ENCODE results near the gene ATXN10. TPM values are rescaled to one million over a fixed set of nuclear protein-coding genes. Genes with fewer than 3 reads are reported as not detected.

The ATXN10 gene
- polyA plus RNA-seq, 2 donors = 23.1 to 82.7 TPM

GRCh38 chr22:45760682-45761081, 89.0 kb downstream of the ATXN10 start:
- H3K36me3 ChIP-seq (ENCODE audit: control insufficient read depth in 2 of 2, insufficient read depth in 2 of 2, low read length in 1 of 2) = peaks cover 0 to 7% of the 10 kb centered on the region in 2 donors
- 95 to 98% methylated on average over 2 of the region's 2 CpGs for WGBS, 2 donors
- no peaks in the 10 kb centered on the region for H3K27me3 ChIP-seq (ENCODE audit: control insufficient read depth in 1 of 2, insufficient read depth in 2 of 2, low read length in 2 of 2)
- no peak overlapping the region for H3K27ac ChIP-seq (ENCODE audit: low read depth in 2 of 2, low read length in 1 of 2)
- no peaks in the 10 kb centered on the region for H3K9me3 ChIP-seq (ENCODE audit: control insufficient read depth in 2 of 2, insufficient read depth in 1 of 2, low read depth in 1 of 2, low read length in 1 of 2)
- no peak overlapping the region for H3K4me3 ChIP-seq (ENCODE audit: low read depth in 1 of 2, low read length in 2 of 2)
- peaks cover 0 to 3% of the 10 kb centered on the region in 2 donors for H3K4me1 ChIP-seq (ENCODE audit: control insufficient read depth in 2 of 2, insufficient read depth in 2 of 2, low read length in 1 of 2)

DNA sequence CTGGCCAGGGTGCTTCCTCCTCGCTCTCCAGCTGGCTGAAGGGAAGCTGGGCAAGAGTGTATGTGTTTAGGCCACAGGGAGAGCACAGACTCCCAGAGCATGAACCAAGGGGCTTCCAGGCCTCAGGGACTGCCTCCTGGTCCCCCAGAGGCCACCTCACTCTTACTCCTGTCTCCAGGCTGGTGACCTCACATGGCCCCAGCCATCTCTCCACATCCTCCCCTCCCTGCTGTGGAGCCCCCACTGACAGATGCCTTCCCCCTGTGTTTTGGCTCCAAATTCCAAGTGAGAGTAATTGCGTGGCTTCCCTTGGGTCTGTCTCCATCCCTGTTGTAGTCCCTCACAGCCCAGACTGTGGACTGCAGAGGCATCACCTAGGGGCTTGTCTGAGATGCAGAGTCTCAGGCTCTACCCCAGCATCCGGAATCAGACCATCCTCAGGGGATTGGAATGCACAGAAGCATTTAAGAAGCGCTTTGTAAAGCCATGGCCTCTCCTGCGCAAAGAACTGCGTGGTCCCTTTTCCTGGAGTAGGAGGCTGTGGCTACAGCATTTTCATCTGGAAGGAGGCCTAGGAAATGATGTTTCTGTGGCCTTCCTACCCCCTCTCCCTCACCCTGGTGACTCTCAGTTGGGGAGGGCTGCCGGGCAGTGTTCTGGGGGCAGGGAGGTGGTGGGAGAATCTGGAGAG, 91.1 kb downstream of the ATXN10 start:
- whole genome bisulfite sequencing, 2 donors = 92 to 97% methylated on average over 7 of the region's 7 CpGs
- Histone ChIP-seq H3K27me3 (ENCODE audit: control insufficient read depth in 1 of 2, insufficient read depth in 2 of 2, low read length in 2 of 2) (no peaks in the 10 kb centered on the region), H3K4me3 (ENCODE audit: low read depth in 1 of 2, low read length in 2 of 2) (no peak overlapping the region), H3K36me3 (ENCODE audit: control insufficient read depth in 2 of 2, insufficient read depth in 2 of 2, low read length in 1 of 2) (peaks cover 0 to 7% of the 10 kb centered on the region in 2 donors), H3K27ac (ENCODE audit: low read depth in 2 of 2, low read length in 1 of 2) (no peak overlapping the region), H3K9me3 (ENCODE audit: control insufficient read depth in 2 of 2, insufficient read depth in 1 of 2, low read depth in 1 of 2, low read length in 1 of 2) (no peaks in the 10 kb centered on the region), H3K4me1 (ENCODE audit: control insufficient read depth in 2 of 2, insufficient read depth in 2 of 2, low read length in 1 of 2) (peaks cover 0 to 3% of the 10 kb centered on the region in 2 donors)

DNA sequence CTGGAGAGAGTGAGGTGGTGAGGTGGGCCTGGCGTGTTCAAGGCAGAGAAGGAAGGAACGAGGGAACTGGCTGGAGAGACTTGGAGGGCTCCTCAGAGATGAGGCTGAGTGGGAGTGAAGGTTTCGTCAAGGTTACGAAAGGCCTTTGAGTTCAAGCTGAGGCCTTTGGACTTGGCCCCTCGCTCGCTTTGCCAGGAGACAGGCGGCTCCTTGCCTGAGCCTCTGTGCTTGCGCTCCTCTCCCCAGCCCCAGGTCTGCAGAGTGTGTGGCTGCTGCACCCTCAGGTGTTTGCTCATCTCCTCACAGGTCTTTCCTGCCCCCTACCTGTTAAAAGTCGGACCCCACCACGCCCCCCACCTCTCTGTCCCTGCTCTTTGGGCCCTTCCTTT, 91.6 kb downstream of the ATXN10 start:
- Histone ChIP-seq H3K4me1 (ENCODE audit: control insufficient read depth in 2 of 2, insufficient read depth in 2 of 2, low read length in 1 of 2) (no peaks in the 10 kb centered on the region), H3K9me3 (ENCODE audit: control insufficient read depth in 2 of 2, insufficient read depth in 1 of 2, low read depth in 1 of 2, low read length in 1 of 2) (no peaks in the 10 kb centered on the region), H3K4me3 (ENCODE audit: low read depth in 1 of 2, low read length in 2 of 2) (no peak overlapping the region), H3K36me3 (ENCODE audit: control insufficient read depth in 2 of 2, insufficient read depth in 2 of 2, low read length in 1 of 2) (peaks cover 0 to 7% of the 10 kb centered on the region in 2 donors), H3K27me3 (ENCODE audit: control insufficient read depth in 1 of 2, insufficient read depth in 2 of 2, low read length in 2 of 2) (no peaks in the 10 kb centered on the region), H3K27ac (ENCODE audit: low read depth in 2 of 2, low read length in 1 of 2) (no peak overlapping the region)
- 89 to 93% methylated on average over 10 of the region's 10 CpGs for WGBS, 2 donors

GRCh38 chr22:45768490-45768889, 96.9 kb downstream of the ATXN10 start:
- 81 to 83% methylated on average over 3 of the region's 3 CpGs for WGBS, 2 donors
- H3K27me3 ChIP-seq (ENCODE audit: control insufficient read depth in 1 of 2, insufficient read depth in 2 of 2, low read length in 2 of 2) = no peaks in the 10 kb centered on the region
- H3K36me3 ChIP-seq (ENCODE audit: control insufficient read depth in 2 of 2, insufficient read depth in 2 of 2, low read length in 1 of 2) = peaks cover 0 to 7% of the 10 kb centered on the region in 2 donors
- H3K4me3 ChIP-seq (ENCODE audit: low read depth in 1 of 2, low read length in 2 of 2) = no peak overlapping the region
- no peak overlapping the region for H3K27ac ChIP-seq (ENCODE audit: low read depth in 2 of 2, low read length in 1 of 2)
- no peaks in the 10 kb centered on the region for H3K4me1 ChIP-seq (ENCODE audit: control insufficient read depth in 2 of 2, insufficient read depth in 2 of 2, low read length in 1 of 2)
- H3K9me3 ChIP-seq (ENCODE audit: control insufficient read depth in 2 of 2, insufficient read depth in 1 of 2, low read depth in 1 of 2, low read length in 1 of 2) = no peaks in the 10 kb centered on the region

- WGBS, 2 donors = 76 to 81% methylated on average over 3 of the region's 3 CpGs
- no peak overlapping the region for H3K4me3 ChIP-seq (ENCODE audit: low read depth in 1 of 2, low read length in 2 of 2)
- H3K36me3 ChIP-seq (ENCODE audit: control insufficient read depth in 2 of 2, insufficient read depth in 2 of 2, low read length in 1 of 2) = peaks cover 0 to 6% of the 10 kb centered on the region in 2 donors
- no peak overlapping the region for H3K27ac ChIP-seq (ENCODE audit: low read depth in 2 of 2, low read length in 1 of 2)
- H3K9me3 ChIP-seq (ENCODE audit: control insufficient read depth in 2 of 2, insufficient read depth in 1 of 2, low read depth in 1 of 2, low read length in 1 of 2) = no peaks in the 10 kb centered on the region
- H3K4me1 ChIP-seq (ENCODE audit: control insufficient read depth in 2 of 2, insufficient read depth in 2 of 2, low read length in 1 of 2) = no peaks in the 10 kb centered on the region
- H3K27me3 ChIP-seq (ENCODE audit: control insufficient read depth in 1 of 2, insufficient read depth in 2 of 2, low read length in 2 of 2) = no peaks in the 10 kb centered on the region
Measured at GRCh38 chr22:45769569-45770210, 98.1 kb downstream of the ATXN10 start.

DNA sequence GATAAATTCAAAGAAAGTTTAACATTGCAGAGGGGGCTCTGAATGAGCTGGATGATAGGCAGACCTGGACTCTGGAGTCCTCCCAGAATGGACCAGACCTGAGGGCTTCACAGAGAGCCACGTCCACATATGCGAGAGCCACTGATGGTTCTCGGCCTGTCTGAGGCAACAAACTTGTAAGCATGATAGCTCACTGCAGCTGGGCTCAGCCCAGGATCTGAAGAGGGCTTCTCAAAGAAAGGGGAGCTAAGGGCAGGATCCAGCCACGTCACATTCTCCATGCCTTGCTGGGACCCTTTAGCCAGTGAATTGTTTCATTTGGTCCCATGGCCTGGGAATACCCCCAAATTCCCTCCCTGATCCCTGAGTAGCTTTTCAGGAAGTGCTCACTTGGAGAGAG, 98.9 kb downstream of the ATXN10 start:
- Histone ChIP-seq H3K27me3 (ENCODE audit: control insufficient read depth in 1 of 2, insufficient read depth in 2 of 2, low read length in 2 of 2) (no peaks in the 10 kb centered on the region), H3K27ac (ENCODE audit: low read depth in 2 of 2, low read length in 1 of 2) (no peak overlapping the region), H3K4me1 (ENCODE audit: control insufficient read depth in 2 of 2, insufficient read depth in 2 of 2, low read length in 1 of 2) (no peaks in the 10 kb centered on the region), H3K9me3 (ENCODE audit: control insufficient read depth in 2 of 2, insufficient read depth in 1 of 2, low read depth in 1 of 2, low read length in 1 of 2) (no peaks in the 10 kb centered on the region), H3K36me3 (ENCODE audit: control insufficient read depth in 2 of 2, insufficient read depth in 2 of 2, low read length in 1 of 2) (peaks cover 0 to 6% of the 10 kb centered on the region in 2 donors), H3K4me3 (ENCODE audit: low read depth in 1 of 2, low read length in 2 of 2) (no peak overlapping the region)
- WGBS, 2 donors = 74 to 80% methylated on average over 4 of the region's 4 CpGs

GRCh38 chr22:45771057-45771456, 99.4 kb downstream of the ATXN10 start:
- Histone ChIP-seq H3K27ac (ENCODE audit: low read depth in 2 of 2, low read length in 1 of 2) (no peak overlapping the region), H3K4me1 (ENCODE audit: control insufficient read depth in 2 of 2, insufficient read depth in 2 of 2, low read length in 1 of 2) (no peaks in the 10 kb centered on the region), H3K27me3 (ENCODE audit: control insufficient read depth in 1 of 2, insufficient read depth in 2 of 2, low read length in 2 of 2) (no peaks in the 10 kb centered on the region), H3K4me3 (ENCODE audit: low read depth in 1 of 2, low read length in 2 of 2) (no peak overlapping the region), H3K36me3 (ENCODE audit: control insufficient read depth in 2 of 2, insufficient read depth in 2 of 2, low read length in 1 of 2) (peaks cover 0 to 6% of the 10 kb centered on the region in 2 donors), H3K9me3 (ENCODE audit: control insufficient read depth in 2 of 2, insufficient read depth in 1 of 2, low read depth in 1 of 2, low read length in 1 of 2) (no peaks in the 10 kb centered on the region)
- WGBS, 2 donors = 96 to 97% methylated on average over 3 of the region's 3 CpGs

DNA sequence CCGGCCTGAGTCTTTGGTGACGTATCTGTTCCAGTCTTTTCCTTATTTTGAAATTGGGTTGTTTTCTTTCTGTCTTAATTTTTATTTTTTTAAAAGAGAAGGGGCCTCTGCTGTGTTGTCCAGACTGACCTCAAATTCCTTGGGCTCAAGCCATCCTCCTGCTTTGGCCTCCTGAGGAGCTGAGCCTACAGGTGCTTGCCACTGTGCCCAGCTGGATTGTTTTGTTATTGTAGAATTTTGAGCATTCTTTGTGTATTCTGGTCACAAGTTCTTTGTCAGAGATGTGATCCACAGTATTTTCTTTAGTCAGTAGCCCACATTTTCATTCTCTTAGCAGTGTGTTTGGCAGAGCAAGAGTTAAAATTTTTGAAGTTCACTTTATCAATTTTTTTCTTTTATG, 100.1 kb downstream of the ATXN10 start:
- Histone ChIP-seq H3K27me3 (ENCODE audit: control insufficient read depth in 1 of 2, insufficient read depth in 2 of 2, low read length in 2 of 2) (no peaks in the 10 kb centered on the region), H3K36me3 (ENCODE audit: control insufficient read depth in 2 of 2, insufficient read depth in 2 of 2, low read length in 1 of 2) (peaks cover 0 to 6% of the 10 kb centered on the region in 2 donors), H3K4me1 (ENCODE audit: control insufficient read depth in 2 of 2, insufficient read depth in 2 of 2, low read length in 1 of 2) (no peaks in the 10 kb centered on the region), H3K4me3 (ENCODE audit: low read depth in 1 of 2, low read length in 2 of 2) (no peak overlapping the region), H3K27ac (ENCODE audit: low read depth in 2 of 2, low read length in 1 of 2) (no peak overlapping the region), H3K9me3 (ENCODE audit: control insufficient read depth in 2 of 2, insufficient read depth in 1 of 2, low read depth in 1 of 2, low read length in 1 of 2) (no peaks in the 10 kb centered on the region)
- WGBS, 2 donors = 97 to 98% methylated on average over 2 of the region's 2 CpGs

DNA sequence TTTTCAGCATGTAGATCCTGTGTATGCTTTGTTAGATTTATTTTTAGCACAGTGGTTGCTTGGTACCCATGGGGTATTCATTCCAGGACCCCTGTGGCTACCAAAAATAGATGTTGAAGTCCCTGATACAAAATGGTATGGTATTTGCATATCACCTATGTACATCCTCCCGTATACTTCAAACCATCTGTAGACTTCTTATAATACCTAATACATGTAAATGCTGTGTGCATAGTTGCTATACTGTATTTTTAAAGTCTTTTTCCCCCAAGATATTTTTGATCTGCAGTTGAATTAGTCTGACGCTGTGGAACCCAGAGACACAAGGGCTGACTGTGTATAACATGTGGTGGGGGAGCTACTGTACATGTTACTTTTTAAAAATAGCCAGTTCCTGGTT, 101.1 kb downstream of the ATXN10 start:
- no peaks in the 10 kb centered on the region for H3K4me1 ChIP-seq (ENCODE audit: control insufficient read depth in 2 of 2, insufficient read depth in 2 of 2, low read length in 1 of 2)
- 96 to 99% methylated on average over 2 of the region's 2 CpGs for WGBS, 2 donors
- no peaks in the 10 kb centered on the region for H3K27me3 ChIP-seq (ENCODE audit: control insufficient read depth in 1 of 2, insufficient read depth in 2 of 2, low read length in 2 of 2)
- H3K4me3 ChIP-seq (ENCODE audit: low read depth in 1 of 2, low read length in 2 of 2) = no peak overlapping the region
- H3K36me3 ChIP-seq (ENCODE audit: control insufficient read depth in 2 of 2, insufficient read depth in 2 of 2, low read length in 1 of 2) = peaks cover 0 to 6% of the 10 kb centered on the region in 2 donors
- H3K27ac ChIP-seq (ENCODE audit: low read depth in 2 of 2, low read length in 1 of 2) = no peak overlapping the region
- H3K9me3 ChIP-seq (ENCODE audit: control insufficient read depth in 2 of 2, insufficient read depth in 1 of 2, low read depth in 1 of 2, low read length in 1 of 2) = no peaks in the 10 kb centered on the region

All from esophagus (tissue), 2 donors.